HEK293 (cell line): ENCODE data around the gene FOXO1.

Experiments
- CTCF ChIA-PET: fragments of 350-600 bp; formaldehyde crosslinking; extraction: SDS; loops from one replicate; lab custom pipeline; 2021; ENCODE audit warnings: antibody characterized with exemption; lab: Yijun Ruan, JAX
- POLR2A ChIA-PET: fragments of 300-600 bp; formaldehyde crosslinking; extraction: SDS; loops from one replicate; lab custom pipeline; 2020; ENCODE audit warnings: antibody characterized with exemption, inconsistent platforms; lab: Yijun Ruan, JAX
- H3K27ac ChIP-seq: fragments of 200-500 bp; sonication (Bioruptor generic); 2 replicates; pipeline ENCODE4 v1.5.1; 2014; ENCODE audit warnings: low read depth, low read length, control low read depth, inconsistent platforms; ENCODE audit errors: extremely low read depth
- H3K36me3 ChIP-seq, 2 experiments: fragments of 200-500 bp in 1 of 2; sonication (Bioruptor generic) in 1 of 2; 1 replicate in 1 of 2; 2 replicates in 1 of 2; pipeline ENCODE4 v1.5.1; 2014 to 2017; ENCODE audit warnings: inconsistent platforms in 2 of 2, low read length in 2 of 2; ENCODE audit not compliant: control insufficient read depth in 2 of 2, insufficient read depth in 1 of 2
- H3K4me1 ChIP-seq: fragments of 200-500 bp; sonication (Bioruptor generic); 2 replicates; pipeline ENCODE4 v1.5.1; 2014; ENCODE audit warnings: mild to moderate bottlenecking, low read length, inconsistent platforms; ENCODE audit not compliant: control insufficient read depth, insufficient read depth
- H3K4me3 ChIP-seq: 2 replicates; pipeline ENCODE4 v1.5.1; 2011; ENCODE audit warnings: low read depth, mild to moderate bottlenecking, control low read depth, low read length, moderate library complexity
- H3K9me3 ChIP-seq: fragments of 200-500 bp; sonication (Bioruptor generic); 2 replicates; pipeline ENCODE4 v1.5.1; 2014; ENCODE audit warnings: low read depth, low read length, inconsistent platforms; ENCODE audit not compliant: control insufficient read depth, insufficient read depth
- ATF2 ChIP-seq: fragments of 450-650 bp; formaldehyde crosslinking; IDR thresholded peaks from 2 replicates; pipeline ENCODE4 v1.5.1; 2016; ENCODE audit warnings: missing biosample characterization, missing genetic modification characterization, low read depth
- ELK4 ChIP-seq: IDR thresholded peaks from 2 replicates; pipeline ENCODE4 v1.6.1; 2011; ENCODE audit warnings: mild to moderate bottlenecking, low read depth, low read length, borderline replicate concordance
- GFI1B ChIP-seq: fragments of 450-650 bp; formaldehyde crosslinking; IDR thresholded peaks from 2 replicates; pipeline ENCODE4 v1.5.1; 2016; ENCODE audit warnings: missing biosample characterization, missing genetic modification characterization
- GLIS1 ChIP-seq: fragments of 450-650 bp; formaldehyde crosslinking; IDR thresholded peaks from 2 replicates; pipeline ENCODE4 v1.5.1; 2016; ENCODE audit warnings: missing biosample characterization, missing genetic modification characterization
- GLIS2 ChIP-seq: fragments of 450-650 bp; formaldehyde crosslinking; IDR thresholded peaks from 2 replicates; pipeline ENCODE4 v1.5.1; 2016; ENCODE audit warnings: missing biosample characterization, missing genetic modification characterization
- IKZF3 ChIP-seq: fragments of 450-650 bp; IDR thresholded peaks from 2 replicates; pipeline ENCODE4 v1.5.0; 2018; ENCODE audit warnings: missing biosample characterization, mild to moderate bottlenecking, missing genetic modification characterization, moderate library complexity
- KLF1 ChIP-seq: fragments of 450-650 bp; formaldehyde crosslinking; IDR thresholded peaks from 2 replicates; pipeline ENCODE4 v1.5.1; 2016; ENCODE audit warnings: missing biosample characterization, missing genetic modification characterization
- KLF16 ChIP-seq: fragments of 450-650 bp; formaldehyde crosslinking; IDR thresholded peaks from 2 replicates; pipeline ENCODE4 v1.5.1; 2017; ENCODE audit warnings: missing biosample characterization, missing genetic modification characterization
- MYNN ChIP-seq: fragments of 450-650 bp; formaldehyde crosslinking; IDR thresholded peaks from 2 replicates; pipeline ENCODE4 v1.5.1; 2016; ENCODE audit warnings: missing biosample characterization, missing genetic modification characterization, borderline replicate concordance
- PATZ1 ChIP-seq: fragments of 450-650 bp; formaldehyde crosslinking; IDR thresholded peaks from 2 replicates; pipeline ENCODE4 v1.5.1; 2016; ENCODE audit warnings: missing biosample characterization, missing genetic modification characterization
- ZBTB17 ChIP-seq: fragments of 450-650 bp; formaldehyde crosslinking; IDR thresholded peaks from 2 replicates; pipeline ENCODE4 v1.5.1; 2016; ENCODE audit warnings: missing biosample characterization, missing genetic modification characterization
- ZNF146 ChIP-seq: fragments of 450-650 bp; formaldehyde crosslinking; IDR thresholded peaks from 2 replicates; pipeline ENCODE4 v1.5.1; 2016; ENCODE audit warnings: missing biosample characterization, missing genetic modification characterization
- ZNF23 ChIP-seq: fragments of 450-650 bp; formaldehyde crosslinking; IDR thresholded peaks from 2 replicates; pipeline ENCODE4 v1.5.1; 2016; ENCODE audit warnings: missing biosample characterization, missing genetic modification characterization, borderline replicate concordance
- ZNF266 ChIP-seq: fragments of 450-650 bp; formaldehyde crosslinking; IDR thresholded peaks from 2 replicates; pipeline ENCODE4 v1.5.1; 2016; ENCODE audit warnings: missing biosample characterization, missing genetic modification characterization, low read depth
- ZNF426 ChIP-seq: fragments of 450-650 bp; formaldehyde crosslinking; IDR thresholded peaks from 2 replicates; pipeline ENCODE4 v1.5.1; 2017; ENCODE audit warnings: missing biosample characterization, missing genetic modification characterization, mild to moderate bottlenecking, inconsistent platforms, moderate library complexity
- ZNF501 ChIP-seq: fragments of 450-650 bp; formaldehyde crosslinking; IDR thresholded peaks from 2 replicates; pipeline ENCODE4 v1.5.1; 2016; ENCODE audit warnings: missing biosample characterization, missing genetic modification characterization
- ZNF548 ChIP-seq: fragments of 450-650 bp; formaldehyde crosslinking; IDR thresholded peaks from 2 replicates; pipeline ENCODE4 v1.5.1; 2016; ENCODE audit warnings: missing biosample characterization, missing genetic modification characterization
- ZNF561 ChIP-seq: fragments of 450-650 bp; IDR thresholded peaks from 2 replicates; pipeline ENCODE4 v1.5.1; 2018; ENCODE audit warnings: missing biosample characterization, missing genetic modification characterization, borderline replicate concordance
- ZNF610 ChIP-seq: fragments of 450-650 bp; formaldehyde crosslinking; IDR thresholded peaks from 2 replicates; pipeline ENCODE4 v1.5.1; 2016; ENCODE audit warnings: missing biosample characterization, missing genetic modification characterization, borderline replicate concordance
- ZNF692 ChIP-seq: fragments of 450-650 bp; formaldehyde crosslinking; IDR thresholded peaks from 2 replicates; pipeline ENCODE4 v1.5.1; 2016; ENCODE audit warnings: missing biosample characterization, missing genetic modification characterization
- ZNF701 ChIP-seq: fragments of 450-650 bp; formaldehyde crosslinking; IDR thresholded peaks from 2 replicates; pipeline ENCODE4 v1.5.1; 2016; ENCODE audit warnings: missing biosample characterization, missing genetic modification characterization
- ZNF768 ChIP-seq: fragments of 450-650 bp; formaldehyde crosslinking; IDR thresholded peaks from 2 replicates; pipeline ENCODE4 v1.5.1; 2018; ENCODE audit warnings: missing biosample characterization, mild to moderate bottlenecking, missing genetic modification characterization
- TF ChIP-seq, protein P1 (sequence below): fragments of 450-650 bp; formaldehyde crosslinking; optimal IDR thresholded peaks from 2 replicates; pipeline ENCODE3; 2016; ENCODE audit warnings: missing biosample characterization, mild to moderate bottlenecking, missing genetic modification characterization
- TF ChIP-seq, protein P2 (sequence below): fragments of 450-650 bp; formaldehyde crosslinking; IDR thresholded peaks from 2 replicates; pipeline ENCODE4 v1.5.1; 2016; ENCODE audit warnings: missing biosample characterization, missing genetic modification characterization

The FOXO1 gene

DNA sequence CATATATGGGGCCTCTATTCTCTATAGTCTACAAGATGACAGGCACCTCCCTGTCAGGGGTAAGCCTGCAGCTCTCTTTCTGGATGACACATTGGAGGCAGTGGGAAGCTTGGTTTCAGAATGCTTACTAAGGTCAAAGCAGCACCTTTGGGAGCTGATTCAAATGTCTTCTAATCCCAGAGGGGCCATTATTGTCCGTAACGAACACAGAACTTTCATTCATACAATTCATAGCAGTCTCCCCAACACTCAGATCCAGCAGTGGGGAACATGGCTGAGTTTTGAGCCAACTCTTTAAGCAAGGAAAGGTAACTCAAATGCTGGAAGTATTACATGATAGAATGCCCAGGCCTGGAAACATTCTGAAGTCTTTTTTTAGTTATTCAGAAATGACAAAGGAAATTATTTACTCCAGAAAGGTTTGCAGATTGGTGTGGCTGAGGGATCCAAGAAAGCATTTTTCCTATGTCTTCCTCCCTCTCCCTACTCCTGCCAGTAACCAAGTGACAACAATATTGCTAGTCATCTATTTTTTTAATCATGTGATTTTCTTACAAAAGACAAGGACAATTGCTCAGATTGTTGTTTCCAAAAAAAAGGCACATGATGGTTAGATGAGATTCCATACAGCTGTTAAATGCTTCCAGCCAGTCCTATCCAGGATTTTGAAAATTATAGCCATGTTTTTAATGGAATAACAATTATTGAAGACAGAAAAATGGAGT lies 118.7 kb downstream of the FOXO1 start:
- Histone ChIP-seq H3K4me1 (no peaks in the 10 kb centered on the region), H3K9me3 (no peaks in the 10 kb centered on the region), H3K4me3 (no peak overlapping the region), H3K36me3 (no peaks in the 10 kb centered on the region), H3K27ac (no peak overlapping the region)
- ChIA-PET POLR2A (no interaction called here), CTCF (interaction anchor here (0.7 kb wide), 1 partner anchor 627 kb away, joined by 4 read pairs; no protein-coding TSS in a partner anchor)
- TF ChIP-seq ZNF146 (tag by site-specific recombination) (no peak), IKZF3 (tag by site-specific recombination) (no peak), ZNF561 (tag by site-specific recombination) (no peak), ATF2 (tag by site-specific recombination) (no peak), ZNF610 (tag by site-specific recombination) (no peak), ZNF768 (tag by site-specific recombination) (no peak), ZBTB17 (no peak), KLF1 (tag by site-specific recombination) (no peak)

GRCh38 chr13:40546047-40546446 lies 120.4 kb downstream of the FOXO1 start:
- no peaks in the 10 kb centered on the region for H3K4me1 ChIP-seq
- H3K9me3 ChIP-seq = no peaks in the 10 kb centered on the region
- CTCF ChIA-PET = interaction anchor here (0.6 kb wide), 1 partner anchor 863 kb away, joined by 5 read pairs; no protein-coding TSS in a partner anchor
- no peaks in the 10 kb centered on the region for H3K36me3 ChIP-seq
- POLR2A ChIA-PET = no interaction called here
- H3K27ac ChIP-seq = no peak overlapping the region
- H3K4me3 ChIP-seq = no peak overlapping the region
- TF ChIP-seq GLIS1 (tag by site-specific recombination) (no peak), ZNF426 (tag by site-specific recombination) (no peak), GLIS2 (tag by site-specific recombination) (no peak), ZNF701 (no peak), KLF16 (tag by site-specific recombination) (no peak), ZNF610 (tag by site-specific recombination) (no peak), ZNF501 (tag by site-specific recombination) (no peak), GFI1B (tag by site-specific recombination) (no peak), MYNN (no peak), ZNF548 (tag by site-specific recombination) (no peak), ELK4 (no peak), ZNF692 (tag by site-specific recombination) (no peak), ATF2 (tag by site-specific recombination) (no peak), ZNF23 (tag by site-specific recombination) (no peak), ZNF266 (tag by site-specific recombination) (no peak), PATZ1 (tag by site-specific recombination) (no peak)
- TF ChIP-seq, protein P1, sequence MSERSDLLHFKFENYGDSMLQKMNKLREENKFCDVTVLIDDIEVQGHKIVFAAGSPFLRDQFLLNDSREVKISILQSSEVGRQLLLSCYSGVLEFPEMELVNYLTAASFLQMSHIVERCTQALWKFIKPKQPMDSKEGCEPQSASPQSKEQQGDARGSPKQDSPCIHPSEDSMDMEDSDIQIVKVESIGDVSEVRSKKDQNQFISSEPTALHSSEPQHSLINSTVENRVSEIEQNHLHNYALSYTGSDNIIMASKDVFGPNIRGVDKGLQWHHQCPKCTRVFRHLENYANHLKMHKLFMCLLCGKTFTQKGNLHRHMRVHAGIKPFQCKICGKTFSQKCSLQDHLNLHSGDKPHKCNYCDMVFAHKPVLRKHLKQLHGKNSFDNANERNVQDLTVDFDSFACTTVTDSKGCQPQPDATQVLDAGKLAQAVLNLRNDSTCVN (tag by site-specific recombination) = no peak
- TF ChIP-seq, protein P2, sequence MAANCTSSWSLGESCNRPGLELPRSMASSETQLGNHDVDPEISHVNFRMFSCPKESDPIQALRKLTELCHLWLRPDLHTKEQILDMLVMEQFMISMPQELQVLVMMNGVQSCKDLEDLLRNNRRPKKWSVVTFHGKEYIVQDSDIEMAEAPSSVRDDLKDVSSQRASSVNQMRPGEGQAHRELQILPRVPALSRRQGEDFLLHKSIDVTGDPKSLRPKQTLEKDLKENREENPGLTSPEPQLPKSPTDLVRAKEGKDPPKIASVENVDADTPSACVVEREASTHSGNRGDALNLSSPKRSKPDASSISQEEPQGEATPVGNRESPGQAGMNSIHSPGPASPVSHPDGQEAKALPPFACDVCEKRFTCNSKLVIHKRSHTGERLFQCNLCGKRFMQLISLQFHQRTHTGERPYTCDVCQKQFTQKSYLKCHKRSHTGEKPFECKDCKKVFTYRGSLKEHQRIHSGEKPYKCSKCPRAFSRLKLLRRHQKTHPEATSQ (tag by site-specific recombination) = no peak
